ENCODE results near the gene SCGB1A1. TPM values are rescaled to one million over a fixed set of nuclear protein-coding genes. Genes with fewer than 3 reads are reported as not detected.
"Not testable (repeated sequence)": the region's sequence is repeated elsewhere in the genome, so short reads cannot be mapped to it uniquely, and the experiment has no call there.

SCGB1A1 gene
- total RNA-seq, 1 donor from 2014 or later: not detected

DNA sequence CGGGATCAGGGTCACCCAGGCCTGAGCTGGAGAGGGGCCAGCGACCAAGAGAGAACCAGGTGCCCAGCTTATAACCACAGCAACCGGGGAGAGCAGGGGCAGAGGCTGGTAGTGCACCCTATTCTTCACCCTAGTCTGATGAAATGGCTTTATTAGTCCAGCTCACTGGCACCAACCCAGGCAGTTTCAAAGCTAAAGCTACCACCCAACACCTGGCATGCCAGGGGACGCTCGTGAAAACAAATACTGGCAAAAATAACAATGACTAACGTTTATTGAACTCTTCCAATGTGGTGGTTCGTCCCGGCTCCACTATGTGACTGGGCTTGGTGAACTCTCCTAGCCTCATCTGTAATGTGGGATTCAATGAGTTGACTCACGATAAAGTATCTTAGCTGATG, 30.6 kb downstream of the SCGB1A1 start:
- DNase-seq (ENCODE audit: low spot score): no peak

DNA sequence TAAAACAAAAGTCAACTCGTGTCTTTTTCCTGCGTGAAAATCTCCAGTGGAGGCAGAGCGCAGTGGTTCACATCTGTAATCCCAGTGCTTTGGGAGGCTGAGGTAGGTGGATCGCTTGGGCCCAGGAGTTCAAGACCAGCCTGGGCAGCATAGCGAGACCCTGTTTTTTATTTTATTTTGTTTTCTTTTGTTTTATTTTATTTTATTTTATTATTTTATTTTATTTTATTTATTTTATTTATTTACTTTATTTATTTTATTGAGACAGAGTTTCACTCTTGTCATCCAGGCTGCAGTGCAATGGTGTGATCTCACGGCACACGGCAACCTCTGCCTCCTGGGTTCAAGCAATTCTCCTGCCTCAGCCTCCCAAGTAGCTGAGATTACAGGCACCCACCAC, 31.1 kb downstream of the SCGB1A1 start:
- DNase-seq (ENCODE audit: low spot score): not testable (repeated sequence)

DNA sequence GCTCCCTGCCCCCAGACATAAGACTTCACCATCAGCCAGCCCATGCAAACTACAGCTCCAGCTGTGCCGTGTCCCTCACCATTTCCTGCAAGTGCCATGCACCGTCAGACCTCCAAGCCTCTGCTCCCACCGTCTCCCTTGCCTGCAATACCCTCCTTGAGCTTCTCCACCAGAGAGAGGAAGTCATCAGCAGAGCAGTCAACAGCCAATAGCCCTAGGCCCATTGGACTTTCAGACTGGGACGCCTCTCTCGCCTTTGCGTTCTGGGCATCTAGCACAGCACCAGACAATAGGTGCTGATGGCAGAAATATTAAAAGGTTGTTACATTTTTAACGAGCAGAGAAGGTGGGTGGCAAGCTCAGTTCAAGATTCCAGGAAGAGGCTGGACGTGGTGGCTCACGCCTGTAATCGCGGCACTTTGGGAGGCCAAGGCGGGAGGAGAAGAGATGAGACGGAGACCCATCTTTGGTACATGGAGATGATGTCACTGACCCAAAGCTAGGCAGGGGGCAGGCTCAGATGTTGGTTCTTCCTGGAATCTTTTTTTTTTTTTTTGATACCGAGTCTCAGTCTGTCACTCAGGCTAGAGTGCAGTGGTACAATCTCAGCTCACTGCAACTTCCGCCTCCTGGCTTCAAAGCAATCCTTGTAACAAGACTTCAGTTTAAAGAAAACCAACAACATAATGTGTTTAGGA, 31.9 kb downstream of the SCGB1A1 start:
- no peak for DNase-seq (ENCODE audit: low spot score)

- no peak for DNase-seq (ENCODE audit: low spot score)
These were observed 32.4 kb downstream of the SCGB1A1 start for GRCh38 chr11:62451241-62451621.

- no peak for DNase-seq (ENCODE audit: low spot score)
These were observed 33.4 kb downstream of the SCGB1A1 start for GRCh38 chr11:62452261-62452660.

- no peak for DNase-seq (ENCODE audit: low spot score)
These were observed 34.1 kb downstream of the SCGB1A1 start for GRCh38 chr11:62452839-62453468.

DNA sequence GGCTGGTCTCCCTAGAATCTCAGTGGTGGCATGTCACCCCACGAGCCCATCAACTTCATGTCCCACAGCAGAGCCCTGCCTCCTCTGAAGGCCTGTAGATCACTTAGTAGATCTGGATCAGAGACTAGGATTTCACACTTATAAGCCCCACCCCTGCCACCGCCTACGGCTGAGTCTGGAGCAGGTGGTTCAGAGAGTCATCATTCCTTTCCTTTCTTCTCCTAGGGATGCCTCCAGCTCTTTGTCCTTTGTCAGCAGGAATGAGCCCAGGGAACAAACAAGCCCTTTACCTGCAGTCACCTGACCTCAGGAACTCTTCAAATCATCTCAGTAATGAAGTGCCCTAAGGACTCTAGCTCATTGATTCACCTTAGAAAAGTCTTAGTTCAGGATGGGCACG, 37.8 kb downstream of the SCGB1A1 start:
- DNase-seq (ENCODE audit: low spot score): no peak

DNA sequence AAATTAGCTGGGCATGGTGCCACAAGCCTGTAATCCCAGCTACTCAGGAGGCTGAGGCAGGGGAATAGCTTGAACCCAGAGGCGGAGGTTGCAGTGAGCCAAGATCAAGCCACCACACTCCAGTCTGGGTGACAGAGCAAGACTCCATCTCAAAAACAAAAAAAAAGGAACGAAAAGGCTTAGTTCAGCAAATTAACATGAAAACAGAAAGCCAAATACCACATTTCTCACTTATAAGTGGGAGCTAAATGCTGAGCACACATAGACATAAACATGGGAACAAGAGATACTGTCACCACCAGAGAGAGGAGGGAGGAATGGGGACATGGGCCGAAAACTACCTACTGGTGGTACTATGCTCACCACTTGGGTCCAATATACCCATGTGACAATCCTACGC, 38.6 kb downstream of the SCGB1A1 start:
- DNase-seq (ENCODE audit: low spot score): no peak

DNA sequence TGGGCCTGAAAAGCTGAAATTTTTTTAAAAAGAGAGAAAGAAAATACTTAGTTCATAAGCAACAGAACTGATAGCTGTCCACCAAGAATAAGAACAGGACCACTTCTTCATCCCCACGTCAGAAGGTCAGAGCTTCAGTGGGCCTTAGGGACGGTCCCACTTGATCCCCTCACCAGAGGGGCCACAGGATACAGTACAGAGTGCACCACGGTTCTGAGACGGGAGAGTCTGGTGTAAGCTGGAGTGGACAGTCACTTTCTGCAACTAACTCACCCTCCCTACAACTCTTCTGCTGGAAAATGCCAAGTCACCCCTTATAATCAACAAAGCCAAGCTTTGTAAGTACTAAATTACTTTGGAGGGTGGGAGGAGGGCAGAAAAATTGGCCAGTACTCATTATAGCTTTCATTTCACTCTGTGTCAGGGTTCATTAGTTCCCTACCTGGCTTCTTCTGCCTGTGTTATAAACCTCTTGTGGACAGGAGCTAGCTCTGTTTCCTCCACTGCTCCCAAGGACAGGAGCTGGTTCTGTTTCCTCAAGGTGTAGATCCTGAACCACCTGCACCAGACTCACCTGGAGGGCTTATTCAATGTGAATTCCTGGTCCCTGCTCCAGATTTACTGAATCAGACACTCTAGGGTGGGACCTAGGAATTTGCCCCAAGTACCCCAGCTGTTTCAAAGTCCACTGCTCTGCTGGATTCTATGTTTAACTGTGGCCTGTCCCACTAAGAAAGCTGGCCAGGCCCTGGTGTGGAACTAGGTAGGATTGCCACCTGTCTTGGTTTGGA, 39.6 kb downstream of the SCGB1A1 start:
- DNase-seq (ENCODE audit: low spot score): no peak

- no peak for DNase-seq (ENCODE audit: low spot score)
These were observed 40.2 kb downstream of the SCGB1A1 start for GRCh38 chr11:62459080-62459479.

GRCh38 chr11:62461740-62462507, 43.1 kb downstream of the SCGB1A1 start:
- no peak for DNase-seq (ENCODE audit: low spot score)

DNA sequence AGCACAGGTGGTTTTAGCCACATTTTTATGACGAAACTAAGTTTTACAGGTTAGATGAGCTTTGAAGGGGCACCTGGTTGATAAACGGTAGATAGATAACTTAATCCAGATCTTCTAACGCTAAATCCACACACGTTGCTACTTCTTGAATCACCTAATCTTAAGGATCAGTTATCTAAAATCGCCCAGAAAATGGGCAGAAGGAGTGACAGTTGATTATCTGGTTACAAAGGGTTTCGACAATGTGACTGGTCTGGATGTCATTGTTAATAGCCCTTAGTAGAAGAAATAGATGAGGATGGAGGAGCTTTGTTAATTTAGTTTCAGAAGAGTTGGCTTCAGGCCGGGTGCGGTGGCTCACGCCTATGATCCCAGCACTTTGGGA, 43.7 kb downstream of the SCGB1A1 start:
- no peak for DNase-seq (ENCODE audit: low spot score)

DNA sequence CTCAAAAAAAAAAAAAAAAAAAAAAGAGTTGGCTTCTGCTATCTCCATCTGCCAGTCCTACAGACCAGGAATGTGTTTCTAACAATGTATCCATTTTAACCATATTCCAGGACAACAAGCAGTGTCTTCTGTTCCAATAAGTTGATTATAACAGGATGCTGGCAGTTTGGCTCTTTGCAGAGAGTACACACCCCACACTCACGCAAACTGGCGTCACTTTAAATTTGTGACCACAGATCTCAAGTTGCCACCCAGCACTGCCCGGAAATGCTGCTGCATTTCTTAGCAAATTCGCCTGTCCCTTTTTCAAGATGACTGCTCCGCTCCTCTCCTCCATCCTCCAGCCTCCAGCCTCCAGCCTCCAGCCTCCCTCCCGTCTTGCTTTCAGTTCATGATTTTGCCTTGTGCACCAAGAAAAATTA, 44.3 kb downstream of the SCGB1A1 start:
- no peak for DNase-seq (ENCODE audit: low spot score)

DNA sequence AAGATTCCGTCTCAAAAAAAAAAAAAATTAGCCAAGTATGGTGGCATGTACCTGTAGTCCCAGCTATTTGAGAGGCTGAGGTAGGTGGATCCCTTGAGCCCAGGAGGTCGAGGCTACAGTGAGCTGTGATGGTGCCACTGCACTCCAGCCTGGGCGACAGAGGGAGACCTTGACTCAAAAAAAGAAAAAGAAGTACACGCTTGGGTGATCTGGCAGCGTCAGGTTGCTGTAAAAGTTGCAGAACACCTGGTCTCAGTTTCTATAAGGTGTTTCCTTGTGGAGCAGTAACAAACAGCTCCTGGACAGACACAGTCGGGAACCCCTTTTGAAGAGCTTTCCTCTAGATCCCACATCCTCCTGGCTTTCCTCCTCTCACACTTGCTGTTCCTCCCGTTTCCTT, 45.8 kb downstream of the SCGB1A1 start:
- no peak for DNase-seq (ENCODE audit: low spot score)

DNA sequence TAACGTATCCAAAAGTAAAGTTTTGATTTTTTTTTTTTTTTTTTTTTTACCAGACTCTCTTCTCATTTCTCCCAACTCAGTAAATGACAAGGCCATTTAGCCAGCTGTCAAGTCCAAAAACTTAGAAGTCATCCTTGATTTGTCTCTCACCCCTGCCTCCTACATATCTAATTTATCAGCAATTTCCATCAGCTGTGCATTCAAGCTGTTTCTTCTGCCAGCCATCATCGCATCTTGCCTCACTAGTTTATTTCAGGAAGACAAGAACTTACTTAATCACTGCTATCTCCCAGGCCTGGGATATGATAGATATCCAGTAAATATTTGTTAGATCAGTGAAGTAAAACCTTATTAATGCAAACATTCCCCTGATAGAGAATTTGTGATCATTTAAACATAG, 47.6 kb downstream of the SCGB1A1 start:
- no peak for DNase-seq (ENCODE audit: low spot score)

- no peak for DNase-seq (ENCODE audit: low spot score)
These were observed 49.7 kb downstream of the SCGB1A1 start for GRCh38 chr11:62468577-62468976.

GRCh38 chr11:62471603-62472002, 52.8 kb downstream of the SCGB1A1 start:
- no peak for DNase-seq (ENCODE audit: low spot score)

- no peak for DNase-seq (ENCODE audit: low spot score)
These were observed 53.4 kb downstream of the SCGB1A1 start for GRCh38 chr11:62472063-62472884.
